H1 (cell line): Measurements from ENCODE around the gene ZDHHC9. TPM values are rescaled to one million over a fixed set of nuclear protein-coding genes. Genes with fewer than 3 reads are reported as not detected.

ENCODE experiments used
- CEBPB ChIP-seq: IDR thresholded peaks from 2 replicates; pipeline ENCODE4 v1.6.1; 2012; ENCODE audit warnings: low read depth, low read length
- CHD1 ChIP-seq: IDR thresholded peaks from 2 replicates; pipeline ENCODE4 v1.6.1; 2012; ENCODE audit warnings: low read depth, low read length, improper control_type of control experiment
- CTCF ChIP-seq, 3 experiments: IDR thresholded peaks; 1 replicate in 2 of 3; 2 replicates in 1 of 3; pipeline versions ENCODE4 v1.5.1 to v1.6.1; 2011; ENCODE audit warnings: low read length in 3 of 3, mild to moderate bottlenecking in 3 of 3, inconsistent platforms in 2 of 3, low read depth in 1 of 3, moderate library complexity in 1 of 3; ENCODE audit not compliant: insufficient read depth in 1 of 3; ENCODE audit errors: control extremely low read depth in 1 of 3
- KDM5A ChIP-seq: fragments of 200-600 bp; IDR thresholded peaks from 2 replicates; pipeline ENCODE4 v1.7.1; 2012; ENCODE audit warnings: mild to moderate bottlenecking, low read length, inconsistent platforms, mixed read lengths
- RFX5 ChIP-seq: IDR thresholded peaks from 2 replicates; pipeline ENCODE4 v1.6.1; 2011; ENCODE audit warnings: low read depth, low read length, improper control_type of control experiment, borderline replicate concordance
- SAP30 ChIP-seq: fragments of 300-600 bp; sonication (generic); IDR thresholded peaks from 2 replicates; pipeline ENCODE4 v1.7.1; 2012; ENCODE audit warnings: low read length, moderate library complexity, mild to moderate bottlenecking, inconsistent platforms; ENCODE audit not compliant: insufficient read depth, insufficient replicate concordance
- SP1 ChIP-seq: IDR thresholded peaks from 2 replicates; pipeline ENCODE4 v1.6.1; 2011; ENCODE audit warnings: low read depth, low read length
- TAF7 ChIP-seq: optimal IDR thresholded peaks from 2 replicates; pipeline ENCODE3; 2011; ENCODE audit warnings: low read depth, mild to moderate bottlenecking, inconsistent platforms, low read length, moderate library complexity, borderline replicate concordance
- polyA plus RNA-seq, 7 experiments: library from polyadenylated mRNA; depleted of rRNA in 3 of 7; stranded (reverse) in 5 of 7; unstranded in 2 of 7; fragments of >200 nt in 5 of 7; fragments of 200-250 nt in 2 of 7; gene quantifications; 1 replicate in 5 of 7; 2 replicates in 1 of 7; 4 replicates in 1 of 7; pipeline versions ENCODE4 v1.2.1 to v1.2.3, GENCODE V29; 2011 to 2013; ENCODE audit warnings: missing spikeins in 2 of 7, mixed read lengths in 2 of 7
- total RNA-seq: library from RNA; stranded (reverse); fragmentation: NEBNext Ultra II Directional; extraction: Animal tissue kit (Norgen Biotek cat#: 25700); gene quantifications from 2 replicates; pipeline ENCODE4 v1.2.1, GENCODE V29; 2021
- TF ChIP-seq, protein P1 (sequence below): IDR thresholded peaks from 2 replicates; pipeline ENCODE4 v1.6.1; 2012; ENCODE audit warnings: inconsistent platforms

Gene ZDHHC9
- total and polyA plus RNA-seq, 2 of the 8 experiments (the other 6 are each of a cell fraction or from before 2014, with no cell fraction given), result 18.1 to 28.3 TPM

DNA sequence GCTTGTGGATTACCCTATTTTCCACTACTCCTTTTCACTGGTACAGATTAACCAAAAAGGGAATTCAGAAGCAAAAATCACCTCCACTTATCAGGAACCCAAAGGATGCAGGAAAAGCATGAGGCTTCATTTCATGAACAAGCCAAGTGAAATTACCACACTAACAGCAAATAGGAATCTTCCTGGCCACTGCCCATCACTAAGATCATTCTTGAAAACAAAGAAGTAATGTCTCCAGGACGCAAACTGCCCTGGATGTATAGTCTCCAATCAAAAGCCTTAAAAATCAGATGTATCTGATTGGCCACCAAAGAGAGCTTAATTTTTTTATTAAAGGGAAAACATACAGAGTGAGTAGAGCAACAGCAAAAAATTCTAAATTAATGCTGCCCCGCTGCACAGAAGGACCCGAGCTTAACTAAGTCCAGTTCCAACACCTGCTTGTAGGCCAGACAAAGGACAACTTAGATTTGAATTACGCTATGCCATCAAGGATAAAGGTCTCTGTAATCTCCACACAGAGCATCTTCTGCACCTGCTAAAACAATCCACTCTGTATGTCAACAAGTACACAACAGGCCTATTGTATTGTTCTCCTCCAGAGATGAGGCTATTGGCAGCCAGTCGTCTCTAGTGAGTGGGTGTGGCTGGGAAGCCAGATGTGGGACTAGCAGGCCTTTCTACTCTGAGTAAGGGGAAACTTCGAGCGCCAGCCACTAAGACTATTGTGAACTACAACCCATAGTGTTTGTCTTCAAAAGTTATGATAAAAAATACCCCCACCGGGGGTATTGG is 12.4 kb downstream of the ZDHHC9 start (continued):
- TF ChIP-seq, protein P1, sequence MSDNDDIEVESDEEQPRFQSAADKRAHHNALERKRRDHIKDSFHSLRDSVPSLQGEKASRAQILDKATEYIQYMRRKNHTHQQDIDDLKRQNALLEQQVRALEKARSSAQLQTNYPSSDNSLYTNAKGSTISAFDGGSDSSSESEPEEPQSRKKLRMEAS, result no peak
- no peak for TF ChIP-seq SAP30
- TF ChIP-seq SP1, result no peak
- no peak for TF ChIP-seq CHD1
- no peak for TF ChIP-seq RFX5
- TF ChIP-seq CEBPB, result no peak
- TF ChIP-seq CTCF (IDR thresholded peaks at IDR 0.05; ENCODE audit: control extremely low read depth in 1 of 3, insufficient read depth in 1 of 3, low read depth in 1 of 3, low read length in 3 of 3), result no peak
- TF ChIP-seq TAF7, result no peak
- no peak for TF ChIP-seq KDM5A
